DMS 273 treated with DMSO at 0.1 percent for 48 hours (cell line): Measurements from ENCODE around the gene EFNA2.
"Not testable (repeated sequence)": the region's sequence is repeated elsewhere in the genome, so short reads cannot be mapped to it uniquely, and the experiment has no call there.

ENCODE experiments used
- DNase-seq: peaks from one replicate; lab custom pipeline; 2025; lab: John Stamatoyannopoulos, UW

The EFNA2 gene

GRCh38 chr19:1285737-1286360 is at the start of gene EFNA2:
Gene EFNA2 (plus strand): TSS chr19:1285873. CDS start chr19:1286169, 296 bp downstream.
- DNase-seq: no peak

GRCh38 chr19:1236576-1236975 is 49.1 kb upstream of the EFNA2 start:
- no peak for DNase-seq

- DNase-seq: no peak
These were observed 48.5 kb upstream of the EFNA2 start for GRCh38 chr19:1237027-1237659.

GRCh38 chr19:1237754-1238368 is 47.8 kb upstream of the EFNA2 start, which contains the start of gene CBARP:
Gene CBARP (minus strand): TSS chr19:1238005. CDS start chr19:1236100, 1,905 bp downstream.
- DNase-seq: no peak

- DNase-seq: no peak
These were observed 47.0 kb upstream of the EFNA2 start for GRCh38 chr19:1238369-1239303.

GRCh38 chr19:1239420-1239795 is 46.3 kb upstream of the EFNA2 start:
- DNase-seq: no peak

- DNase-seq: peak; percentile 30
These were observed 45.6 kb upstream of the EFNA2 start for GRCh38 chr19:1239796-1240737.

- DNase-seq: no peak
These were observed 44.7 kb upstream of the EFNA2 start for GRCh38 chr19:1240925-1241324.

- peak; percentile 80 for DNase-seq
These were observed 44.1 kb upstream of the EFNA2 start, which contains the start of gene ATP5F1D for GRCh38 chr19:1241417-1242095. Gene ATP5F1D (plus strand): TSS chr19:1241751. CDS start chr19:1241851, 100 bp downstream.

GRCh38 chr19:1243768-1244692 is 41.6 kb upstream of the EFNA2 start:
- peak; percentile 61 for DNase-seq

GRCh38 chr19:1244693-1245451 is 40.8 kb upstream of the EFNA2 start:
- no peak for DNase-seq

GRCh38 chr19:1245494-1246264 is 40.0 kb upstream of the EFNA2 start:
- DNase-seq: no peak

GRCh38 chr19:1246265-1247087 is 39.2 kb upstream of the EFNA2 start:
- DNase-seq: not testable (repeated sequence)

GRCh38 chr19:1247748-1248138 is 37.9 kb upstream of the EFNA2 start:
- no peak for DNase-seq

GRCh38 chr19:1248139-1248785 is 37.4 kb upstream of the EFNA2 start, which contains the start of gene MIDN:
Gene MIDN (plus strand): TSS chr19:1248583. CDS start chr19:1250297, 1,714 bp downstream.
- peak; percentile 55 for DNase-seq

- DNase-seq: peak; percentile 55
These were observed 36.8 kb upstream of the EFNA2 start for GRCh38 chr19:1248786-1249297.
